Stimulated activated CD8-positive, alpha-beta memory T cell treated with anti-CD3 and anti-CD28 coated beads, Interleukin-15, amount 100 ng/mL, for 24 hours (primary cell): ENCODE data around the gene MRTFB.

ENCODE experiments used
- DNase-seq: peaks from one replicate; pipeline ENCODE4 v3.0.0-alpha.2; 2020; ENCODE audit warnings: low read depth

The MRTFB gene

DNA sequence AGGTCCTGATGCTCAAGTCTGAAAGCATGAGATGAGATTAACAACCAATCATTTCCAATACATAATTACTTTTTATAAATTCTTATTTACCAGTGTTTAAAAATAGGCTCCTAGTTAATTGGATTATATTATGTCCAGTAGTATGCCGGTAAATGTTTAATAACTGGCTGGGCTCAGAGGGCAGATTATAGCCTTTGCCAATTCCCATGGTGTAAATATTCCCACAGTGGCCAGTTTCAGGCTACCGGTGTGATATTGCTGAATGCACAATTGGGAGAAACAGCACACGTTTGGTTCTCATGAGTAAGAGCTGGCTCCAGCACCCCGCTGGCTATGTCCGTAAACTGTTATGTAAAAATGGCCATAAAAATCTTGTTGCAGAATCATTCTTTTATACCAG is 167.6 kb downstream of the MRTFB start:
- DNase-seq, result no peak

DNA sequence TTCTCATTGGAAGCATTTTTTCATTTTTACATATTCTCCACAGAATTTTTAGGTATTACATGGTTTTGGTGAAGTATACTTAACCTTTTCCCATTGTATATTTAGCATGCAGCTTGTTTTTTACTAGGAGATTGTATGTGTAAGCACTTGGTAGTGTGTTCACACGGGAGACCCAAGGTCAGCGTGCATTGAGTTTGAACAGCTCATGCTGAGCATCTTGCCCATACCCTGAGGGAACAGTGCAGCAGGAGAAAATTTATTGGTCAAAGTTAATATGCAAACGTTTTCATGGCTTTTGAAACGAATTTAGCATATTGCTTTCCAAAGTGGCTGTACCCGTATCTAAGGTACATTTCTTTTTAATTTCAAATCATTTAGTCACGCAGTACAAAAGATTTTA is 168.7 kb downstream of the MRTFB start:
- no peak for DNase-seq

DNA sequence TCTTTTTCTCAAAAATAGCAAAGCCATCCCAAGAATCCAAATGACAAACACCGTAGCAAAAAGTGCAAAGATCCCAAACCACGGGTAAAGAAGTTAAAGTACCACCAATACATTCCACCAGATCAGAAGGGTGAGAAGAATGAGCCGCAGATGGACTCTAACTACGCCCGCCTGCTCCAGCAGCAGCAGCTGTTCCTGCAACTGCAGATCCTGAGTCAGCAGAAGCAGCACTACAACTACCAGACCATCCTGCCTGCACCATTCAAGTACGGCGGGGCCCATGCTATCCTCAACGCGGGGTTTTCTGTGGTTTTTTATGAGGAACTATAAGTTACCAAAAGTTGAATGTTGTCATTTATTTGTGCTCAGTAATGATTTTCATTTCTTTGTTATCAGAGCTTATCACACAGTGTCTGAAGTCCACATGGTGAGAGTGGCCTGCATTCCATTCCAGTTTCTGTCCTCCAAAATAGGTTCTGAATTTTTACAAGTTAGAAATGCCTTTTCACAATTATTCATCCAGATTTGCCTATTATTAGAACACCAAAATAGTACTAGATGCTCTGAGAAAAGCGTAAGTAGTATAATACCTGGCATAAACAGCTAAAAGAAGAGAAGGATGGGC is 169.2 kb downstream of the MRTFB start:
- no peak for DNase-seq

DNA sequence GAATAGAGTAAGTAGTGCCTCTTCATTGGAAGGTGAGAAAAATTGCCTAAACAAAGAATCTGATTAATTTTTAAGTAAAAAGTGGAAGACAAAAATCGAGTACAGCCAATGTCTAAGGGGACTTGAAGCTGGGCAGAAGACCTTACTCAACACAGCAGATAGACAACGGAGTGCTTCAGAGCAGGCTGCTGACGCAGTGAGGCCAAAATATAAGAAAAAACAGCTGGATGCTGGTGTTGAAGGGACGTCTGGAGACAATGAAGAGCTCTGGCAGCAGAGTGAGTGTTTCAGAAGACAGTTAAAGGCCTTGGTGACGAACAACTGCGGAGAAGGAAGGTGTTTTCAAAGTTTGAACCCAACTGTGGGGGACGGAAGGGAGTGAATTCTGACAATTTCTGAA is 169.8 kb downstream of the MRTFB start:
- DNase-seq, result no peak

DNA sequence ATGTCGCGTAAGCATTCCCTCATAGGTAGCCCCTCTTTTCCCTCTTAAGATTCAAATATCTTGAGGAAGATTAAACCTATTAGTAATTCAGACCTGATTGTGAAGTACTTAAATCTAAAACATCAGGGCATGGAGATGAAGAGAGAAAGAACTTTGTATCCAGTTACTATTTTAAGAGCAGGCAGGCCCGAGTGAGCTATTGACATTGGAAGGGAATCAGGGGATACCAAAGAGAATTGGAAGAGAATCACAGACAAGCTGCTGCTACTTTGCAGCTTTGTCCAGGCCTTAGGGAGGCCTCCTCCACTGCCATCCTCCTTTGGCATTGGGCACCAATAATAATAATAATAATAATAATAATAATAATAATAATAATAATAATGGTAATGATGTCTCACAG is 170.5 kb downstream of the MRTFB start:
- DNase-seq, result no peak

DNA sequence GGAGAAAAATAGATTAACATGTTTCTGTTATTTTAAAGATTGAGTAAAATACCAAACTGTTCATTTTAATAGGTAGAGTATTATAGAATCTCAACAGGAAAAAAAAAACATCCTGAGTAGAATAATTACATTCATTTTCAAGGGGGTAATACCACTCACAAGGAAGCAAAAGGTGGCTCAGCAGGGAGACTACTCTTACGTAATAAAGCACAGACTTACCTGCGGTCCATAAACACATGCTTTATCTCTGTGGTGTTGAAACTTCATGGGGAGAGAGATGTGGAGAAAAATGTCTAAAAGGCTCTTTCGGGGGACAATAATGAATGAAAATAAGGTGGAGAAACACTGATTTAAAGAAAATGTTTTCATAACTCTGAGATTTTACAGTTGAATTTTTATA is 171.7 kb downstream of the MRTFB start:
- DNase-seq, result no peak

DNA sequence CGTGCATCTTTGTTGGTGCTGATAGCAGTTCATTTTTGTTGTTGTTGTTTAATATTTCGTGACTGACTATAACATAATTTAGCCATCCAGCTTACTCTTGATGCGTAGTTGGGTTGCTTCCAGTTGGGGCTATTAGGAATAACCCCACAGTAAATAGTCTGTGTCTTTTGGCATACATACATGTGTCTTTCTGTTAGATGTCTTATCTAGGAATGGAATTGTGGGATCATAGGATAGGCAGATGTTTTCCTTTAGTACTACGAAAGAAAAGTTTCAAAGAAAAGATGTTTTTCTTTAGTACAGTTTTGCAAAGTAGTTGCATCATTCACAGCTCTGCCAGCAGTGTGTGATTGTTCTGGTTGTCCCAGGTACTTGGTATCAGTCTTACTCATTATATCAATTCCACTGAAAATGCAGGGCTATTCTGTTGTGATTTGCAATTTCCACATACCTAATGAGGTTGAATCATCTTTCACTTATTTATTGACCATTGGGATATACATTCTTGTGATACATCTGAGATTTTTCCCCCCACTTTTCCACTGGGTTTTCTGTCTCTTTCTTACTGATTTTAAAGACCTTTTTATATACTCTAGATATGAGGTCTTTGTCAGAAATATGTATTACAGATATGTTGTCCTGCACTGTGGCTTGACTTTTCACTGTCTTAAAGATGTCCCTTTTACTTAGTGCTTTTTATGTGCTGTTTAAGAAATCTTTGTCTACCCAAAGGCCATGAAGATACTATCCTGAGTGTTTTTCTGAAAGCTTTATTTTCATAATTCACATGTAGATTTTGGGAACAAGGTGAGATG is 173.3 kb downstream of the MRTFB start:
- DNase-seq, result no peak

DNA sequence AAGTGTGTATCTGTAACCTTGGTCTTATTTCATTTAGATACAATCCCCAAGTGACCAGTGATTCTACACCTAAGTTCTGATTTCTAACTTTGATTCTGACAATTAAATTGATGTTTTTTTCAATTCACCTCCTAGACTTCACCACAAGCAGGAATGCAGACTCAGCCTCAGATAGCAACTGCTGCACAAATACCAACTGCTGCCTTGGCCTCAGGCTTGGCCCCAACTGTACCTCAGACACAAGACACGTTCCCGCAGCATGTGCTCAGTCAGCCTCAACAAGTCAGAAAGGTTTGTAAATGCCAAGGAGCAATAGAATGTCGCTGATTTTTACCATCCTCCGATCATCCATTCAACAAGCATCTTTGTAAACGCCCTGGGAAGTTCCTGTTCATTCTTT is 177.7 kb downstream of the MRTFB start:
- no peak for DNase-seq

DNA sequence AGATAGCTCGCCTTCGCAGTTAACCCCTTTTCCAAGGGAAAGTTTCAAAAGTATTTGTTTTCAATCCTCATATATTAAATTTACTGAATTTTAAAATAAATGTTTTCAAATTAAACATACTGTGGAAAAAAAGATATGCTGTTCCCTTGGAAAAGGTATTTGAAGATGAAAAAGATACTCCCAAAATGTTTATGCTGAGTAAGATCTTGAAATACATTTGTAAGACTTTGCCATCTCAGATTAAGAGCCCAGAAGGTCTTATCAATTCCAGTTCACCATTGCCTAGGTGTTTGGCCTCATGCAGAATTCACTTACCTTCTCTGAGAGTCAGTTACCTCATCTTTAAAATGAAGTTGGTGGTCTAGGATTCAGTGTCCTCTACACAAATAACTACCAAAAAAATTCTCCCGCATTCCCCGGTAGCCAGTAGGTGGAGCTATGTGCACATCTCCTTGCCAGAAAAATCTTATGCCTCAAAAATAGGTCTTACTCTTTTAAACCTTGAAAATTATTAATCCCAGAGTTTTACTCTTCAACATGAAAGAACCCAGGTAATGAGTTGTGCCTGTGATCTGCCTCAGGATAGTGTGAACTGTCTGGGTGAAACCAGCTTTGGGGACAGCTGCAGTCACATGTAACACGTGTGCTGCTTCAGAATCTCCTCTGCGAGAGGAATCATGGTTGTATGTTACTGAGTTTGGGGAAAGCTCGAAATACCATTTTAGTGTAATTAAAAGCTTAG is 178.3 kb downstream of the MRTFB start:
- no peak for DNase-seq

DNA sequence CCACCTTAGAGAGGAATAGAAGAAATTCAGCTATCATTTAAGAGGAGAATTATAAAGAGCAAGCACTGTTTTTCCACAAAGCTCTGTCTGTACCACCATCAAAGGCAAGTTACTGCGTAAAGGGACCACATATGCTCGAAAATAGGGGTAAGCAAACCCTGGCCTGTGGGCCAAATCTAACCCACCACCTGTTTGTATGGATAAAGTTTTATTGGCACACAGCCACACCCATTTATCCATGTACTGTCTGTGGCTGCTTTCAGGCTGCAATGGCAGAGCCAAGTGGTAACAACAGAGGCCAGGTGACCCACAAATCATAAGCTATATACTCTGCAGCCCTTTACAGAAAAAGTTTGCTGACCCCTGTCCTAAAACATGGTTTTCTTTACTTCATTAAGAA is 180.3 kb downstream of the MRTFB start:
- no peak for DNase-seq

DNA sequence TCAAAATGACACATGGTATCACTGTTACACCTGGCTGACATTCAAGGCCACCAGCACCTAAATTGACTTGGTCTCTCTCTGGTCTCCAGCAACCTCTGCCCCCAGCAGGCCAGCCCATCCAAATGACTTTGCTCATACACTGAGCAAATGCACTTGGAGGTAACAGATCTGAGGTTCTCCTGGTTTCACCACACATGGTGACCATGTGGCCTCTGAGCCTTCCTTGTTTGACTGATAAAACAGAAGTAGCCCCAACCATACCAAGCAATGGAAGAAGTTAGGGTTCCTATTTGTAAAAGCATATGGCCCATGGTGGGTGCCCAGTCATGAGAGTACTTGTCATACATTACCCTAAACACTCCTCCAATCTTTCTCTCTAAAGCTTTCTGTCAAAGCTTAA is 181.7 kb downstream of the MRTFB start:
- DNase-seq, result no peak

DNA sequence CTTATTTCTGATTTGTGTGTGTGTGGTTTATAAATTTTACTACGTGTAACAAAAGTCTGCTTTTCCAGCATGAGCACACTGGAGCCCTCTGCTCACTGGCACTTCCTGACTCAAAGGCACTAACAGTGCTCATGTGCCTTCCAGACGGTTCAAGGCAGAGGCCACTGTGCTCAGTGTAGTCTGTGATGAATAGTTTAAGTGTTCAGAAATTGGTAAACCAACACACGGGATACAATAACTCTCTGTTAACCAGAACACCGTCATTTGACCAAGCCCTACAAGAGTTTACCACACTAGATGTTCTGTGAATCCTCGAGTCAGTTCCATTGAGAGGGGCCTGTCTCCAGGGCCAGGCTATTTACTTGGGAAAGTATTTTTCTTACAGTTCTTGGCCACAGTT is 191.9 kb downstream of the MRTFB start:
- DNase-seq, result no peak

DNA sequence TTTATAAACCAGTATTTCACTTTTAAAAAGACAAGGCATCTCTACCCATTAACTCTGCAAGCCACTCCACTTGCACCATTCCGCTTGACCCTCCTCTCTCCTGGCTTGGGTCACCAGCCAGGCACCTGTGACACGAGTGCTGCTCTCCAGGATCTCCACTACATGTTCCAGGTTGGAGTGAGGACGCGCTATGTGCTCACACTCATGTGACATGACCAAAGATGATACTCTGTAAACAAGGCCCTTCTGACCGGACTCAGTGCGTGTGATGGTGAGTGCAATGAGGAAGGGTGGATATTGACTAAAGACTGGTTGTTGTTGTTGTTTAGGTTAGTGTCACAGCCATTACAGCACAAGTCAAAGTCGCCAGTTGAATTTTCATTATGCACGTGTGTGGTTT is 192.7 kb downstream of the MRTFB start:
- no peak for DNase-seq

DNA sequence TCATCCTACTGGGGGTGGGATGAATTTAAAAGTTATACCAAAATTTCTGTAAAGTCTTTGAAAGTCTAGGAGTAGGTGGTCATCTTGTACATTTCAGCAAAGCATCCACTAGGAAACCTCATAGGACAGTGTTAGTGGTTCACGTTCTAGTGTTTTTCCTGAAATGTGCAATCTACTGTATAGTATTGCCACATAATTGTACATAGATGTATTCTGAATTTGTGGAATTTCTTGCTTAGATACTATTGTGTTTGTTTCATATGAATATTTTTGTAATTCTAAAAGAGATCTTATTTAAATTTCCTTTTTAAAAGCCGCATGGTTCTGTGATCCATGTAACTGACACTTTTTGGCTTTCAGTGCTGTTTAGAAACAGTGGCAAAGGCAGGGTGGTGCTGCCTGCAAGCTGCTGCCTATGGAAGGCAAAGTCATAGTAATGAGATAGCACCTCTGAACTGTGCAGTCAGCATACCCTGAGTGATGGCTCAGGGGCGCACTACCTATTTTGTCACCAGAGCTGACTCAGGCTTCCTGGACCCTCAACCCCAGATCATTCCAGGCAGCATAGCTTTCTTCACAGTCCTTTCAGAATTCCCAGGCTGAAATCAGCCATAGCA is 193.3 kb downstream of the MRTFB start:
- no peak for DNase-seq

DNA sequence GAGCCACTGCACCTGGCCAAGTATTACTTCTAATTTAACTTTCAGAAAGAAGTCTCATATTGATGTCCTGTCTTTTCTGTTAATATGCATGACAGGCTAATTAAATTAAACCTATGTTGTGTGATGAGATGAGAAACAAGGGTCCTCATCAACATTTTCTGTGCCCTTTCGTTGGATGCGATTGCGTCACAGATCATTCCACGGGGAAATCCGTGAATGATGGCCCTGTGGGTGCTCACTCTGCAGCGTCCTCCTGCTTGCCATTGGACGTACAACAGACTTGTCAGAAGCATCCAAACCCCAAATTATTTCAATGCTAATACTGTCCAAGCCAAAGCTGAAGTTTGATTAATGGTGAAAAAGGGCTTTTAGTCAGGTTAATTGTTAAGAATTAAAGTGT is 197.0 kb downstream of the MRTFB start:
- no peak for DNase-seq

DNA sequence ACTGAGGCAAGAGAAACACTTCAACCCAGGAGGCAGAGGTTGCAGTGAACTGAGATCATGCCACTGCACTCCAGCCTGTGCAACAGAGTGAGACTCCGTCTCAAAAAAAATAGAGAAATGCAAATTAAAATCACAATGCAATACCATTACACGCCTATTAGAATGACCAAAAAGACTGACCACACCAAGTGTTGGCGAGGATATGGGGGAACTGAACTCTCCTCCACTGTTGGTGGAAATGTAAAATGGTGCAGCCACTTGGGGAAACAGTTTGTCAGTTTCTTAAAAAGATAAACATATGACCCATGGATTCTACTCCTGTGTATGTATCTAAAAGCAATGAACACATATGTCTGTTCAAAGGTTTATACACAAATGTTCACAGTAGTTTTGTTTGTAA is 204.8 kb downstream of the MRTFB start:
- DNase-seq, result no peak

DNA sequence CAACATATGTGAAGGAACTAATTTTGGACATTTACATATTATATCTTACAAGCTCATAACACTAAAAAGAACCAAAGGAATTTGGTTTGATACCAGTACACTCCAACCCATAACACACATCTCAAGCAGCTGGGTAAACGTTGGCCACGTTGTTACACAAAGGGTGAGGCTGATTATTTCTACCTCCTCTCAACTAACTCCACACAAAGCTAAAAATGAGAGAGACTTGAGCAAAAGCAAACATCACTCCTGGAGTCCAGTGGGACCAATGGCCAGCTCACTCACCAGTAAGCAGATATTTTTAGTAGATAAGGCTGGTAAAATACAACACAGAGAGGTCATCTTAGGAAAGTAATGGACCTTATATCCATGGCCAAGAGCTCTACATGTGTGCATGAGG is 207.6 kb downstream of the MRTFB start:
- DNase-seq, result no peak

DNA sequence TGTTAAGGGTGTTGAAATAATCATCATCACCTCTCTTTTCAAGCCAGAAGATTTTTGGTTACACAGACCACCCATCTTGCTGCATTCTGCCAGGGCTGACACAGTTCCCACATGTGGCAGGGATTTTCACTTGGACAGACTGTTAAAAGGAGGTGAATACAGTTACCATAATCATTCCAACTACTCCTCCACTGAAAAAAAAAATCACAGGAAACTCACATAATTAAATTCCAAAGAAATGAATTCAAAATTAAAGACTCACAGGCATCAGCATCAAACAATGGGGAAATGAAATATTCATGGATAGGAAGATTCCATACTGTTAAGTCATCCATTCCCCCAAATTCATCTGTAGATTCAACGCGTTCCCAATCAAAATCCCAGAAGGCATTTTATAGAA is 209.4 kb downstream of the MRTFB start:
- DNase-seq, result no peak

DNA sequence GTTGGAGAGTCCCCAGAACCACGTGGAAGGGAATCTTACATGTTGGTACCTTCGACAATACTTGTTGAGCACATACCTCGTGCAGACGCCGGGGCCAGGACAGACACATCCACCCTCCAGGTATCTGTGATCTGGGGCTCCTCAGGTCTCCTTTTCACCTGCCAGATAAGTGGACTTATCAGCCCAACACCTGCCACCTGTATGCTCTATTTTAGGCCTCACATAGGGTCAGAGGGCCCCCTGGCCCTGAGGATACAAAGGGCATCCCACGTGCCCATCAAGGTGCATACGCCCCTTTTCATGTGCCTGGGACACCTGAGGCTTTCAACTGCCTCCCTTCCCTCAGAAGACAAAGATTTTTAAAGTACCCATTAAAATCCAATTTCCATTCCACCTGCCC is 212.7 kb downstream of the MRTFB start:
- no peak for DNase-seq

DNA sequence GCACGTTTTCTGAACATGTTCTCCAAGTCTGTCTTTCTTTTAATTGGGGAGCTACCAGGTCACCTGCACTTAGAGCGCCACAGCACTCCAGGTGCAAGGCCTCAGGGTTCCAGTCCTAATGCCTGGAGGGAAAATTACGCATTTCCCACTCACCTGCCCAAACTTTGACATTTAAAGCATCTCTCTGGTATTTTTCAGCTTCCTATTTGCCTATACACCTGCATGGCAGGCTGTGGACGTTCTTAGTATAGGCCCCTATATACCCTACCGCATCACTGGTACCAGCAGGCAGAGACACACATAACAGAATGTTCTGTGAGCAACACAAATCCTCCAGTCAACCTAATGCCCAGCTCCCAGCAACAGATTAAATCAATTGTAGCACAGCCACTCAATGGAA is 213.3 kb downstream of the MRTFB start:
- DNase-seq, result no peak

DNA sequence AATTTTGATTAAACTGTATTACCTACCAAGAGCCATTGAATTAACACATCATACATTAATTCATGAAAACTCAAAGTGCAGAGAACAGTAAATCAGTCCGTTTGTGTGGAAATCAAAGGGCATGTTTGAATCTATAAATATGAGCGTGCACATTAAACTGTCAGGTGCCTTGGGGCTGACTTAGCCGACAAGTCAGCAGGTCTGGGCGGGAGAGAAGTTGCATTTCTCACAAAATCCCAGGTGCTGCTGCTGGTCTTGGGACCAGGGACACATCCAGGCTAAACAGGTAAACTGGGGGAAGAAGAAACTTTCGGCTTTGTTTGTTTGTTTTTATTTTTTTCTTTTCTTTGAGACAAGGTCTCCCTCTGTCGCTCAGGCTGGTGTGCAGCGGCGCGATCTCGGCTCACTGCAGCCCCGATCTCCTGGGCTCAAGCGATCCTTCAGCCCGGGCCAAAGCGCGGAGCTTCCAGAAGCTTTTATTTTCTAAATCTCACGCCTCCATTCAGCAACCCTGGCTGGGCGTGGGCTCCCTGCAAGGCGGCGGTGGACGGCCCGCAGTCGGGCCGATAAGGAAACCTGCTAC is 213.9 kb downstream of the MRTFB start:
- DNase-seq, result no peak
